ENCODE measurements around the gene HK3.
A peak's percentile ranks its signal among the peaks of the same experiment; 100 is the strongest.
"Not testable (repeated sequence)": the region's sequence is repeated elsewhere in the genome, so short reads cannot be mapped to it uniquely, and the experiment has no call there.

Gene HK3

DNA sequence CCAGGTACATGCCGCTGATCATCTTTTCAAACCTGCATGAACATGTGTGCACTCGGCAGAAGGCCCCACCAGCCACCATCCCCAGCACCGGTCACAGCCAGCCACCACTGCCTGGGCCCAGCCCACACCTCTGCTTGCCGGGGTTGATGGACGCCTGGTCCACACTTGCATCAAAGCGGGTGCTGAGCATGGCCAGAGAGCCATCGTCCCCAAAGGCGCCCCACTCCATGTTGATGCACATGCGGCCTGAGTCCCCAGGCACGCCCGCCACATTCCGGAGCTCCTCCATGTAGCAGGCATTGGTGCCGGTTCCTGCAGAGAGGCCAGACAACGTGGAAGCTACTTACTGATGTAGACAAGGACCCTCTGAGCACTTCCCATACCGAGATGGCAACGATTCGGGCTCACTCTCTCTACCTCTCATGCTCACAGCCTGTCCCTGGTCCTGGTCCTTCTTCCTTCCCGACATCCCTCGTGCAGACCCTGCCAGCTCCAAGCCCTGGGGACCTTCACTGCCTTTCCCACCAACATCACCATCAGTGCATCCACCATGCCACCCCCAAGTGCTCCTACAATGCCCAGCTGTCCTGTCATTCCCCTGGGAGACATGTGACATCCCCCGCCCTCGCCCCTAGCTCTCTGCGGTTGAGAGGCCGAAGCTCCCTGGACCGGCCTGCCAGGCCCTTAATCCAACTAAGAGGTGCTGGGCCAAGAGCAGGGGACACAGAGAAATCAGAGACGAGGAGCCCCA lies 17.2 kb downstream of the HK3 start:
- no peak for DNase-seq

DNA sequence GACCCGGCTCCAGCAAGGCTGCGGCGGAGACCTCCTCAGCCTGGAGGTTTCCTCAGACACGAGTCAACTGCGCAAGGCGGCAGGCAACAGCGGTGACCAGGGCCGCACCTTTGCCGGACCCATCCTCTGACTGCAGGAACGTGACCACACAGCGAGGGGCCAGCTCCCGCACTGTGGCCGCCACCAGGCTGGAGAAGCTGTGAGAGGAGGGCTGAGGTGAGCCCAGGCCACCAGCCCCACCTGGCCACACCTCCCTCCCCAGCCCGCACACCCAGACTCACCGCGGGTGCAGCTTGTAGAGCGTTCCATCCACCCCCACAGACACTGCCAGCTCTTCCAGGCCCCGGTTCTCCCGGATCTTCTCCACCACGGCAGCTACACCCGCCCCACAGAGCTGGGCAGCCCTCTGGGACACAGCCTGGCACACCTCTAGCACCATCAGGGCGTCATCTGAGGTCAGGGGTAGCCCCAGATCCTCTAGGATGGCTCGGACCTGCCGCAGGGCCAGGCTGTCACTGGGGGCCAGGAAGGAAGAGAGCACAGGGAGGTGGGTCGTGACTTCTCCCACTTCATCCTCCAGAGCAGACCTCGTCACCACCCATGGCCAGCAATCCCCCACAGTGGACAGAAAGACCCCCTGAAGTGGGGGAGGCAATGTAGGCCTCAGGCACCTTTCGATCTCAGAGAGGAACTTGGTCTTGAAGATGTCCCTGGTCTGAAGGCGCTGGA lies 18.0 kb downstream of the HK3 start:
- no peak for DNase-seq

DNA sequence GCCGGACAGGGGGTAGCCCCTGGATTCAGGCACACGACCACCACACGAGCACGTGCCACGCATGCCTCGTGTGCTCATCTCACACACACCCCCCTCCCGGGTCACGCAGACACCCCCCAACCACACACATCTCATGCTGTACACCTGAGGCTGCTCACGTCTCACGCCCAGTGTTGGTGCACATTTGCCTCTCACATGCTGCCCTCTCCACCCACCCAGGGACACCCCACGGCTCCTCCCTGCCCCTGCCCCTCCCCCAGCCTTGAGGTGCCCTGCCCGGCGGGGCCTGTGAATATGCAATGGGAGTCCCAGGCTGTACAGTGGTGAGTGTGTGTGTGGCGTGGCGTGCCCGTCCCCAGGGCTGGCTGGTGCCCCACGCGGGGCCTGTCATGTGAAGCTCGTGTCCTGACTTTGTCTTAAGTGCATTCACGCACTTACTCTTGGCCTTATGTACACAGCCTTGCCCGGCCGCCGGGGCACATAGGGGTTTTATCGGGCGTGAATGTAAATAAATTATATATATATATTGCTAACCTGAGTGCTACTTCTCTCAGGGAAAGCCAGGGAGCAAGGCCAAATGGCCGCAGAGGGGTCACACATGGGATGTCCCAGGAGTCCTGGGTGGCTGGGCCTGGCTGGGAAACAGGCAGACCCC lies 18.7 kb downstream of the HK3 start:
- DNase-seq, result no peak

DNA sequence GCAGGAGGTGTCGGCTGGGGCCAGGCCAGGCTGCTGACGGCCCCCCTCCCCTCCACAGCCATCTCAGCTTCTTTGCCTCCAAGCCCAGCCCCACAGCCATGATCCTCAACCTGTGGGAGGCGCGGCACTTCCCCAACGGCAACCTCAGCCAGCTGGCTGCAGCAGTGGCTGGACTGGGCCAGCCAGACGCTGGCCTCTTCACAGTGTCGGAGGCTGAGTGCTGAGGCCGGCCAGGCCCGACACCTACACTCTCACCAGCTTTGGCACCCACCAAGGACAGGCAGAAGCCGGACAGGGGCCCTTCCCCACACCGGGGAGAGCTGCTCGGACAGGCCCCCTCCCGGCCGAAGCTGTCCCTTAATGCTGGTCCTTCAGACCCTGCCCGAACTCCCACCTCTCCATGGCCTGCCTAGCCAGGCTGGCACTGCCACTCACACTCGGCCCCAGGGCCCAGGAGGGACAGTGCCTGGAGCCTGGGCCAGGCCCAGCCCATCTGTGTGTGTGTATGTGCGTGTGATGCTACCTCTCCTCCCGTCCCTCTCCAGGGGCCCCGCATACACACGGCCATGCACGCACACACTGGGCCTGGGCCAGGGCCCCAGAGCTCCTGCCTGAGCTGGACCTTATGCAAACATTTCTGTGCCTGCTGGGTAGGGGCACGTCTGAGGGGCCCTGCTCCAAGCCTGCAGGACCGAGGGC lies 19.3 kb downstream of the HK3 start:
- no peak for DNase-seq

DNA sequence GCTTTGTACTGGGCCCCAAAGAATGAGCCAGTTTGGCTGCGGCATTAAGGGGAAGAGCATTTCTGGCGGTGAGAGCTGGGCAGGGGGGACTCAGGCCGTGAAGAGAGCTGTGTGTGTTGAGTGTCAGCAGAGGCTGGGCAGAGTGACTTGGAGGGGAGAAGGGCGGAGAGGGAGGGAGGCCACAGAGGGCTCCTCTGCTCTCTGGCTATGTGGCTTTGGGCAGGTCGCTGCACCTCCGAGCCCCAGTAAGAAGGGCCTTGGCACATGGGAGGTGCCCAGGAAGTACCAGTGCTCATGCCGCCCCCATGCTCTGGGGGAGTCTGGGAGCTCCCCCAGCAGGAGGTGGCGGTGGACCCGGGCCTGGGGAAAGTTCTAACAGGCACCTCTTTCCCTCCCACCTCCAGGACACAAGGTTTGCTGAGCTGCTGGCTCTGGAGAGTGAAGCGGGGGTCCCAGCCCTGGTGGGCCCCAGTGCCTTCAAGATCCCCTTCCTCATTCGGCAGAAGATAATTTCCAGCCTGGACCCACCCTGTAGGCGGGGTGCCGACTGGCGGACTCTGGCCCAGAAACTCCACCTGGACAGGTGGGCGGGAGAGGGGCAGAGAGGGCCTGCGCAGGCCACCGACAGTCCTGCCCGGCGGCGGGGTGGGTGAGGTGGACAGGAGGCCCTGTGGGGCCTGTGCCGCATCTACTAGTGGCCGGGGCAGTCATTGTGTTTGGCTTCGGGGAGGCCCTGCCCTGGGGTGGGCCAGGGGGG lies 20.1 kb downstream of the HK3 start:
- no peak for DNase-seq

DNA sequence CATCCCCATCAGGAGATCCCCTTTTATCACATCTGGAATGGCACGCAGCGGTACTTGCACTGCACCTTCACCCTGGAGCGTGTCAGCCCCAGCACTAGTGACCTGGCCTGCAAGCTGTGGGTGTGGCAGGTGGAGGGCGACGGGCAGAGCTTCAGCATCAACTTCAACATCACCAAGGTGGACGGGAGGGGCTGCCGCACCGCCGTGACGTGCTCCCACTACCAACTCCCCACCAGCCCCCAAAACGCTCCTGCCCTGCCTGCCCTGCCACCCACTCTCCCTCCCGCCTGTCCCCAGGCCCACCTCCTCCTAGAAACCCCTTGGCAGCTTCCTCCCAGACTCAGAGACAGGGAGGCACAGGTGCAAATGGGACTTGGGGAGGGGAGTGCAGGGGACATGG lies 20.7 kb downstream of the HK3 start:
- no peak for DNase-seq

DNA sequence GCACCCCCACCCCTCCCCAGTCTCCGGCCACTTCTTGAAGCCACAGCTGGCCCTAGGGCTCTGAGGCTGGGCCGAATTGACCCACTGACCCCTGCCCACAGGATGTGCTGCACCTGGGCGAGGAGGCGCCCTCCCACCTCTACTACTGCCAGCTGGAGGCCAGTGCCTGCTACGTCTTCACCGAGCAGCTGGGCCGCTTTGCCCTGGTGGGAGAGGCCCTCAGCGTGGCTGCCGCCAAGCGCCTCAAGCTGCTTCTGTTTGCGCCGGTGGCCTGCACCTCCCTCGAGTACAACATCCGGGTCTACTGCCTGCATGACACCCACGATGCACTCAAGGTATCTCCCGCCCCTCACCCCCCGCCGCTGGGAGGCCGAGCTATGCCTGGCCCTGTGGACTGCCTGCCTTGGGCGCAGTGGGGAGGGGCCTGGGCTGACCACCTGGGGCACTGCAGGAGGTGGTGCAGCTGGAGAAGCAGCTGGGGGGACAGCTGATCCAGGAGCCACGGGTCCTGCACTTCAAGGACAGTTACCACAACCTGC lies 21.3 kb downstream of the HK3 start:
- no peak for DNase-seq

DNA sequence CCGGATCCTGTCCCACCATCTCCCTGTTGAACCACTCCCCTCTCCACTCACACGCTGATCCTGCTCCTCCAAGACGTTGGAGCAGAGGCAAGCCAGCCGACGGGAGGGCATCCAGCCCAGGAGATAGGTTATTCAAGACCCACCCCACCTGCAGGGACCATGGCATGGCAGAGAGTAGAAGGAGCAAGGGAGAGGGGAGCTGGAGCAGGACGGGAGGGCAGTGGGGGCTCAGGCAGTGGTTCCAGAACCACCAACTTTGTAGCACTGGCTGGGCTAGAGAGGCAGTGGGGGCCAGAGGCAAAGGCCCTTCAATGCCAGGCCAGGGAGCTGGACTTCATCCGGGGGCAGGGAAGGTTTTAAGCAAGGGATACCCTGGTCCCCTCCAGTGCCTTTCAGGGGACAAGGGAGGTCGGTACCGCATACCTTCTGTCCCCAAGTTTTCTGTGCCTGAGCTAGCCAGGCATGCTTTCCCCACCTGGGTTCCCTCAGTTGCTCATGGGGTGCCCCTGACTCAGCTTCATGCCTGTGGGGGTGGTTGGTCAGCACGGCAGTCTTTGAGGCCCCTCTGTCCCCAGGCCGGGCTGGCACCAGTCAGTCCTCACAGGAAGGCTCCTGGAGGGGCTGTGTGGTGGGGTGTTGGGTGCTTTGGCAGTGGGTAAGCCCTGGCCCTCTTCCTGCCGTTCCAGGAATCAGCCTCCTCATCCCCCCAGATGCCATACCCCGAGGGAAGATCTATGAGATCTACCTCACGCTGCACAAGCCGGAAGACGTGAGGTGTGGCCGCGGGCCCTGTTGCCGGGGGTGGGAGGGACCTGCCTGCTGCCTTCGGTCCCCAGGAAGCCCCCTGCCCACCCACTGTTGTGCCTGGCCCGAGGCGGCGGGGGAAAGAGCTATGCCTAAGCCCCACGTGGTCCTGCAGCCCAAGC lies 22.4 kb downstream of the HK3 start:
- DNase-seq, result no peak

DNA sequence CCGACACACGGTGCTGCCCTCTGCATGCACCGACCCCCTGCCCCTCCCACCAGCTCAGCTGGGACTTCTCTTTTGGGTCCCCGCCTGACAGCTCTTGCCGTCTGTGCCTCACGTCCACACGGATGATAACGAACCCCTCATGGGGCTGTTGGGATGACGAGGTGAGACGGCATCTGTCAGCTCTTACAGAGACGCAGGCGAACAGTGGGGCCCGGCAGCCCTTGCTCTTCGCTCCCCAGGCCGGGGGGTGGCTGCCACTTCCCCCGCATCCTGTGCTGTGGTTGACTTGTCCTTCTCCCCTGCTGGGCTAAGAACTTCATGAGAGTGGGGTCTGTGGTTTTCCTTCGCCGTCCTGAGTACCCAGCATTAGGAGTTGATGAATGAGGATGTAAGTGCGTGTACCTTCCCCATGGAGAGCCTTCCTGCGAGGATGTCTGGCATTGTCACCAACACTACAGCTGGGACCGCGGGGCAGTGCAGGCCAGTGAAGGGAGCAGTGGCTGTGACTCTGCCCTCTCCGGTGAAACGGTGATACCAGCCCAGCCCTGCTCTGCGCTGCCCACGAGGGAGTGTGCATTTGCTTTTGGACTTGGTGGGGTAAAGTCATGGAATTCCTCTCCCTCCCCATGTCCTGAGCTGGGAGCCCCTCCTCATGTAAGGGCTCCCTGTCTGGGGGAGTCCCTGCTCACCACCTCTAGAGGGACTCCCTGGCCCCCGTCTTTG lies 23.2 kb downstream of the HK3 start:
- no peak for DNase-seq

DNA sequence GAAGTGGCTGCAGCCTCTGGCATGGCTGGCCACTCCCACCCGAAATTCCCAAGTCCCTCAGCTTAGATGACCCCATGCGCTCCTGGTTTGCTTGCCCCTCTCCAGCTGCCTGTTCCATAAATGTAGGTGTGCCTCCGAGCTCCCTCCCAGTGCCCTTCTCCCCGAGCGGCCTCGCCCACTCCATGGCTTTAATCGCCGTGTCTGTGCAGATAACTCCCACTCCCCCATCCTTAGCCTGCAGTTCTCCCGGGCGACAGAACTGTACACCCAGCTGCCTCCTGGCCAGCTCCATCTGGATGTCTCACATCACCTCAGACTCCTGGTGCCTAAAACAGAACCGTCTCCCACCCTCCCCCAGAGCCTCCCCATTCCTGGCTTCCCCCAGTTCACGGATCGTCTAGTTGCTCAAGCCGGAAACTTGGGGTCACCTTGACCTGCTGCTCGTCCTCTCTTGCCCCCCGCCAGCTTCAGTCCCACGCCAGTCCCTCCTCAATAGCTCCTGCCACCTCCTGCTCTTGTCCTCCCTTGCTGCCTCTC lies 24.1 kb downstream of the HK3 start:
- no peak for DNase-seq

DNA sequence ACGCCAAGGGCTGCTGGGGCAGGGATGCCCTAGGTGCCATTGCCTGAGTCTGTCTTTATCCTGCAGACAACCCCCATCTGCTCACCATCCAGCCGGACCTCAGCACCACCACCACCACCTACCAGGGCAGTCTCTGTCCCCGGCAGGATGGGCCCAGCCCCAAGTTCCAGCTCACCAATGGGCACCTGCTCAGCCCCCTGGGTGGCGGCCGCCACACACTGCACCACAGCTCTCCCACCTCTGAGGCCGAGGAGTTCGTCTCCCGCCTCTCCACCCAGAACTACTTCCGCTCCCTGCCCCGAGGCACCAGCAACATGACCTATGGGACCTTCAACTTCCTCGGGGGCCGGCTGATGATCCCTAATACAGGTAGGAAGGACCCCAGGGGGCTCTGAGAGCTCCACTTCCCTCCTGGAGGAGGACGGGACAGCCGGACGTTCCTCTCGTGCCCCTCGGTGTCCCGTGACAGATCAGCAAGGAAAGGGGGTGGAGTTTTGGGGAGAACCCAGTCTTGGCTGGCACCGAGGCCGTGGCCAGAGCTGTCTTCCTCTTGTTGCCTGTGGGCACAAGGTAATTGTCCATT lies 24.9 kb downstream of the HK3 start:
- no peak for DNase-seq

DNA sequence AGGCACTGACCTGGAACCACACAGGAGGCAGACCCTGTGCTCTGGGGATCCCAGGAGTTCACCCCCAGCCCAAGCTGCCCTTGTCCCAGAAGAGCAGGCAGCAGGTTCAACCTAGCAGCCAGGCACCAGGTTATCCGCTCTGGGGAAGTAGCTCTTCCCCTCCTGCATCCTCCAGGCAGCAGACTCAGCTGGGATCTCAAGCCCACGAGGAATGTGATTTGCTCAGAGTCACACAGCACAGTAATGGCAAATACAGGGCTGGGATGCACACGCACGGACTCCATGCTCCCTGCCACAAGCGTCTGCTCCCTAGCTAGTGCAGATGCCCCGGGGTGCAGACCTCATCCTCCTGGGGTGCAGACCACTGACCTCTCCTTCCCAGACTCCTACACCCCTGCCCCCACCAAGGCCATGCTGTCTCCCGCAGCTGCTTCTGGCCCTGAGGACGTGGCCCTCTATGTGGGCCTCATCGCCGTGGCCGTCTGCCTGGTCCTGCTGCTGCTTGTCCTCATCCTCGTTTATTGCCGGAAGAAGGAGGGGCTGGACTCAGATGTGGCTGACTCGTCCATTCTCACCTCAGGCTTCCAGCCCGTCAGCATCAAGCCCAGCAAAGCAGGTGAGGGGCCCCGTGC lies 25.5 kb downstream of the HK3 start:
- DNase-seq, result no peak

DNA sequence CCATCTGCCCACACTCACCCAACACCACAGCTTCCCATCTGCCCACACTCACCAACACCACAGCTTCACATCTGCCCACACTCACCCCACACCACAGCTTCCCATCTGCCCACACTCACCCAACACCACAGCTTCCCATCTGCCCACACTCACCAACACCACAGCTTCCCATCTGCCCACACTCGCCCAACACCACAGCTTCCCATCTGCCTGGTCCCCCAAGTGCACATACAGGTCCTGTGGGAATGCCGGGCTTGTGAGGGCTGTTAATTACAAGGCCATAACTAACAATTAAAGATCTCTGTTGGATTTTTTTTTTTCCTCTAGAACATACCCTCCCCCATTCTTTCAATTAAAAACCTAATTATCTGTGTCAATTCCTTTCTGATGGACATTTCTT lies 26.1 kb downstream of the HK3 start:
- peak; percentile 10 for DNase-seq

DNA sequence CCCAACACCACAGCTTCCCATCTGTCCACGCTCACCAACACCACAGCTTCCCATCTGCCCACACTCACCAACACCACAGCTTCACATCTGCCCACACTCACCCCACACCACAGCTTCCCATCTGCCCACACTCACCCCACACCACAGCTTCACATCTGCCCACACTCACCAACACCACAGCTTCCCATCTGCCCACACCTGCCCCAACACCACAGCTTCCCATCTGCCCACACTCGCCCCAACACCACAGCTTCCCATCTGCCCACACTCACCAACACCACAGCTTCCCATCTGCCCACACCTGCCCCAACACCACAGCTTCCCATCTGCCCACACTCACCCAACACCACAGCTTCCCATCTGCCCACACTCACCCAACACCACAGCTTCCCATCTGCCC lies 26.6 kb downstream of the HK3 start:
- DNase-seq, result peak; percentile 5

DNA sequence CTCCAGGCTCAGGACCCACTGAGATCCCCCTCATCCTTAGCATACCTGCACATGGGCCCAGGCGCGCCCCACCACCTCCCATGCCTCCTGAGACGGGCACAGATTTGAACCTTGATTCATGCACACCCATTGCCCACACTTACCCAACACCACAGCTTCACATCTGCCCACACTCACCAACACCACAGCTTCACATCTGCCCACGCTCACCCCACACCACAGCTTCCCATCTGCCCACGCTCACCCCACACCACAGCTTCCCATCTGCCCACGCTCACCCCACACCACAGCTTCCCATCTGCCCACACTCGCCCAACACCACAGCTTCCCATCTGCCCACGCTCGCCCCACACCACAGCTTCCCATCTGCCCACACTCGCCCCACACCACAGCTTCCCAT lies 28.5 kb downstream of the HK3 start:
- not testable (repeated sequence) for DNase-seq

DNA sequence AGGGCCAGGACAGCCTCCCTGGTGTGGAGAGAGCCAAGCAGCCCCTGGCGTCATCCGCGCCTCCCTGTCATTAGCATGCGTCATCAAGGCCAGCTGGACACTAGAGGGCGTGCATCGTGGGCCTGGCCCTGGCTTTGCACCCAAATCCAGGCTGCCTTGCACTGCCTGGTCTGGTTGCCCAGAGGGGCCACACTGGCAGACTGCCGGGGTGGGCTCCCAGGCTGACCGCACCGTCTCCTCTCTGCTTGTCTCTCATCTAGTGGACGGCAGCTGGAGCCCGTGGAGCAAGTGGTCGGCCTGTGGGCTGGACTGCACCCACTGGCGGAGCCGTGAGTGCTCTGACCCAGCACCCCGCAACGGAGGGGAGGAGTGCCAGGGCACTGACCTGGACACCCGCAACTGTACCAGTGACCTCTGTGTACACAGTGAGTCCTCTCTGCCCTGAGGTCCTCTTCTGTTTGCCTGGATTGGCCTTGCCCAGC lies 29.0 kb downstream of the HK3 start:
- no peak for DNase-seq

DNA sequence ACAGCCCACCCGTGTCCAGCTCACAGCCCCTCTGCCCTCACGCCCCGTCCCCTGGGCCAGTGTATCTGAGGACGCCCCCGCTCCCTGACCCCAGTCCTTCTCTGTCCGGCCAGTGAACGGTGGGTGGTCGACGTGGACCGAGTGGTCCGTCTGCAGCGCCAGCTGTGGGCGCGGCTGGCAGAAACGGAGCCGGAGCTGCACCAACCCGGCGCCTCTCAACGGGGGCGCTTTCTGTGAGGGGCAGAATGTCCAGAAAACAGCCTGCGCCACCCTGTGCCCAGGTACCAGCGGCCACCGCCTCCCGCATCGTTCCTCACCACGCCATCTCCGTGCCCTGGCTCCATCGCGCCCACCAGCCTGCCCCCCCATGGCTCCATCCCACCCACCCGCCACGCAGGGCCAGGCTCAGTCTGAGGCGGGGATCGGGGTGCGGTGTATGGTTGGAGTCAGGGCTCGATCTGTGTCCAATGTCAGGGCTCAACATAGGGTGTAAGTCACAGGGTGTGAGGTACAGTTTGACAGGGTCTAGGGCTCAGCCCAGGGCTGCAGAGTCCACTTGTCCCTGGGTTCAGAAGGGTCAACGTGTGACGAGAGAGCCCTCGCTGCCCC lies 29.5 kb downstream of the HK3 start:
- DNase-seq, result no peak

DNA sequence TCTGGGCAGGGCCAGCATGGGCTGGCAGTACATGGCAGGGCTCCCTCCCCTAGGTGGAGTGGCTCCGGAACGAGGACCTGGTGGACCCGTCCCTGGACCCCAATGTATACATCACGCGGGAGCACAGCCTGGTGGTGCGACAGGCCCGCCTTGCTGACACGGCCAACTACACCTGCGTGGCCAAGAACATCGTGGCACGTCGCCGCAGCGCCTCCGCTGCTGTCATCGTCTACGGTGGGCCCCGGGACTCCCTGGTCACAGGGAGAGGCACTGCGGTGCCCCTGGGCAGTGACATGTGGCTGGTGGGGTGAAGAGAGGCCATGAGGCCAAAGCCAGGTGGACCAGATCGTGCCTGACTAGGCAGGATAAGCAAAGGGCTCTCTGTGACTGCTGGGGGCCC lies 30.4 kb downstream of the HK3 start:
- DNase-seq, result no peak

DNA sequence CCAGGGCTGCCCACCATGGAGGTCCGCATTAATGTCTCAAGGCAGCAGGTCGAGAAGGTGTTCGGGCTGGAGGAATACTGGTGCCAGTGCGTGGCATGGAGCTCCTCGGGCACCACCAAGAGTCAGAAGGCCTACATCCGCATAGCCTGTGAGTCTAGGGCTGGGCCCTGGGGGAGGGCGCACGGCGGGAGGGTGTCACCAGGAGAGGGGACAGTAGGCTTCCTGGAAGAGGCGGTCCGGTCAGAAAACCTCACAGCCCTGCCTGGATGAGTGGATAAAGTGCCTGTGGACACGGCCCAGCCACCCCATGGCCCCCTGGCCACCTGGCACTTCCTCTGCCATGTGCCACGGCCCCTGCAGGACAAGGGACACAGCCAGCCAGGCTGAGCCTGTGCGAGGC lies 31.0 kb downstream of the HK3 start:
- DNase-seq, result no peak

Measured in CD4-positive, alpha-beta T cell treated with Interleukin-17A for 1 hour (primary cell).